ENCODE data around the gene MYCT1. TPM values are rescaled to one million over a fixed set of nuclear protein-coding genes. Genes with fewer than 3 reads are reported as not detected.

The MYCT1 gene
- polyA plus RNA-seq, 1 donor (not counting 4 experiments of a cell fraction or from before 2014, with no cell fraction given) = 0.05 TPM

GRCh38 chr6:152736687-152737273 is 39.1 kb downstream of the MYCT1 start:
- TF ChIP-seq CTCF (optimal IDR thresholded peaks at IDR 0.05 in 1 of 3, IDR thresholded peaks at IDR 0.05 in 1 of 3, conservative IDR thresholded peaks at IDR 0.05 in 1 of 3; ENCODE audit: extremely low read depth in 1 of 3, insufficient read depth in 2 of 3, low read length in 3 of 3) (no peak), EZH2 (IDR thresholded peaks at IDR 0.05; ENCODE audit: low read length) (no peak)
- H3K4me3 ChIP-seq (ENCODE audit: control insufficient read depth in 2 of 3, extremely low read depth in 1 of 3, insufficient read depth in 2 of 3, low read depth in 1 of 3, low read length in 3 of 3) = no peak overlapping the region
- no peak for DNase-seq (ENCODE audit: low read depth, low spot score)
- no peaks in the 10 kb centered on the region for H3K36me3 ChIP-seq (ENCODE audit: control insufficient read depth in 2 of 2, extremely low read depth in 1 of 2, insufficient read depth in 2 of 2, low read length in 2 of 2)
- no peak for FAIRE-seq
- no peak overlapping the region for H3K4me2 ChIP-seq (ENCODE audit: control insufficient read depth, extremely low read depth, insufficient read depth, low read depth, low read length)
- no peak overlapping the region for H3K9ac ChIP-seq (ENCODE audit: control insufficient read depth, extremely low read depth, insufficient read depth, low read length)
- no peaks in the 10 kb centered on the region for H3K9me3 ChIP-seq (ENCODE audit: control insufficient read depth, low read depth, low read length)
- no peak overlapping the region for H3K27ac ChIP-seq (ENCODE audit: control insufficient read depth, insufficient read depth, low read length)
- no peaks in the 10 kb centered on the region for H4K20me1 ChIP-seq (ENCODE audit: control insufficient read depth, extremely low read depth, insufficient read depth, low read length)
- no peaks in the 10 kb centered on the region for H3K79me2 ChIP-seq (ENCODE audit: control insufficient read depth, insufficient read depth, low read length)
- H3K27me3 ChIP-seq (ENCODE audit: control insufficient read depth, extremely low read depth, insufficient read depth, low read length) = no peaks in the 10 kb centered on the region
- dilution Hi-C loops (cut with MboI; ENCODE audit: extremely low pct_ligation_motif_present, low sequenced_read_pairs) = no loop called here
- no peak overlapping the region for H2AFZ ChIP-seq (ENCODE audit: control insufficient read depth, low read length)
- no peaks in the 10 kb centered on the region for H3K4me1 ChIP-seq (ENCODE audit: control insufficient read depth, extremely low read depth, insufficient read depth, low read length)
- H3K9me1 ChIP-seq (ENCODE audit: control insufficient read depth, extremely low read depth, insufficient read depth, low read length) = no peaks in the 10 kb centered on the region

- H4K20me1 ChIP-seq (ENCODE audit: control insufficient read depth, extremely low read depth, insufficient read depth, low read length) = no peaks in the 10 kb centered on the region
- no peaks in the 10 kb centered on the region for H3K36me3 ChIP-seq (ENCODE audit: control insufficient read depth in 2 of 2, extremely low read depth in 1 of 2, insufficient read depth in 2 of 2, low read length in 2 of 2)
- H3K4me1 ChIP-seq (ENCODE audit: control insufficient read depth, extremely low read depth, insufficient read depth, low read length) = no peaks in the 10 kb centered on the region
- H3K4me2 ChIP-seq (ENCODE audit: control insufficient read depth, extremely low read depth, insufficient read depth, low read depth, low read length) = no peak overlapping the region
- H2AFZ ChIP-seq (ENCODE audit: control insufficient read depth, low read length) = no peak overlapping the region
- TF ChIP-seq EZH2 (IDR thresholded peaks at IDR 0.05; ENCODE audit: low read length) (no peak), CTCF (optimal IDR thresholded peaks at IDR 0.05 in 1 of 3, IDR thresholded peaks at IDR 0.05 in 1 of 3, conservative IDR thresholded peaks at IDR 0.05 in 1 of 3; ENCODE audit: extremely low read depth in 1 of 3, insufficient read depth in 2 of 3, low read length in 3 of 3) (no peak)
- H3K27me3 ChIP-seq (ENCODE audit: control insufficient read depth, extremely low read depth, insufficient read depth, low read length) = no peaks in the 10 kb centered on the region
- dilution Hi-C loops (cut with MboI; ENCODE audit: extremely low pct_ligation_motif_present, low sequenced_read_pairs) = no loop called here
- FAIRE-seq (no peak), DNase-seq (ENCODE audit: low read depth, low spot score) (no peak)
- H3K9me3 ChIP-seq (ENCODE audit: control insufficient read depth, low read depth, low read length) = no peaks in the 10 kb centered on the region
- no peak overlapping the region for H3K4me3 ChIP-seq (ENCODE audit: control insufficient read depth in 2 of 3, extremely low read depth in 1 of 3, insufficient read depth in 2 of 3, low read depth in 1 of 3, low read length in 3 of 3)
- no peak overlapping the region for H3K27ac ChIP-seq (ENCODE audit: control insufficient read depth, insufficient read depth, low read length)
- H3K9me1 ChIP-seq (ENCODE audit: control insufficient read depth, extremely low read depth, insufficient read depth, low read length) = no peaks in the 10 kb centered on the region
- no peaks in the 10 kb centered on the region for H3K79me2 ChIP-seq (ENCODE audit: control insufficient read depth, insufficient read depth, low read length)
- H3K9ac ChIP-seq (ENCODE audit: control insufficient read depth, extremely low read depth, insufficient read depth, low read length) = no peak overlapping the region
Observed at GRCh38 chr6:152745509-152746171, 47.9 kb downstream of the MYCT1 start.
